Colonic mucosa (tissue), 4 donors: ENCODE measurements around the gene IL5RA. TPM values are rescaled to one million over a fixed set of nuclear protein-coding genes. Genes with fewer than 3 reads are reported as not detected.

ENCODE experiments used
- DNase-seq: peaks from one replicate; pipeline ENCODE4 v3.0.0-alpha.2; 2020
- H3K27ac ChIP-seq: fragments of 200-600 bp; one replicate; pipeline ENCODE4 v1.8.0; 2021
- H3K27me3 ChIP-seq: fragments of 200-600 bp; one replicate; pipeline ENCODE4 v1.8.0; 2021
- H3K36me3 ChIP-seq: fragments of 200-600 bp; one replicate; pipeline ENCODE4 v1.8.0; 2021
- H3K4me1 ChIP-seq: fragments of 200-600 bp; one replicate; pipeline ENCODE4 v1.8.0; 2021; ENCODE audit warnings: mild to moderate bottlenecking
- H3K4me3 ChIP-seq: fragments of 200-600 bp; one replicate; pipeline ENCODE4 v1.8.0; 2021
- H3K9ac ChIP-seq, 2 donors: one replicate each; pipeline ENCODE4 v1.7.0; 2013; ENCODE audit warnings: control low read depth in 2 of 2, low read depth in 2 of 2, low read length in 2 of 2
- H3K9me3 ChIP-seq: fragments of 200-600 bp; one replicate; pipeline ENCODE4 v1.8.0; 2021
- CTCF ChIP-seq: fragments of 200-600 bp; IDR thresholded peaks from one replicate; pipeline ENCODE4 v1.8.0; 2022; ENCODE audit warnings: antibody characterized with exemption, mild to moderate bottlenecking
- intact Hi-C: fragments of 100-400 bp; cut with DNase I; formaldehyde crosslinking; loops from one replicate; pipeline ENCODE4 v1.14.1; 2022
- total RNA-seq, 2 donors: library from RNA; stranded (reverse); fragmentation: NEBNext Ultra II Directional in 1 of 2; extraction: Animal tissue kit (Norgen Biotek cat#: 25700) in 1 of 2; gene quantifications; one replicate each; pipeline ENCODE4 v1.2.1, GENCODE V29; 2021
- donor health status: healthy.
- donor health status: DM: no; HTN: no; CAD: no.
- donor health status: DM: no; HTN: no; CAD: no.

The IL5RA gene
- total RNA-seq, 2 donors from 2014 or later = 0.15 to 0.21 TPM

- Histone ChIP-seq H3K27me3 (no peaks in the 10 kb centered on the region), H3K4me1 (no peaks in the 10 kb centered on the region), H3K9ac (no peak overlapping the region), H3K4me3 (no peak overlapping the region), H3K36me3 (no peaks in the 10 kb centered on the region), H3K9me3 (no peaks in the 10 kb centered on the region), H3K27ac (no peak overlapping the region)
- DNase-seq = no peak
- intact Hi-C loops = no loop called here
- TF ChIP-seq CTCF = no peak
Observed at GRCh38 chr3:3085782-3086181, 24.4 kb downstream of the IL5RA start.

GRCh38 chr3:3084890-3085289 lies 25.3 kb downstream of the IL5RA start:
- no peaks in the 10 kb centered on the region for H3K4me1 ChIP-seq
- no peak overlapping the region for H3K9ac ChIP-seq
- no peak for DNase-seq
- H3K36me3 ChIP-seq = no peaks in the 10 kb centered on the region
- no peak for TF ChIP-seq CTCF
- H3K9me3 ChIP-seq = no peaks in the 10 kb centered on the region
- intact Hi-C loops = no loop called here
- no peaks in the 10 kb centered on the region for H3K27me3 ChIP-seq
- no peak overlapping the region for H3K27ac ChIP-seq
- no peak overlapping the region for H3K4me3 ChIP-seq

- H3K27ac ChIP-seq = no peak overlapping the region
- no peak overlapping the region for H3K4me3 ChIP-seq
- no peaks in the 10 kb centered on the region for H3K9me3 ChIP-seq
- no peaks in the 10 kb centered on the region for H3K27me3 ChIP-seq
- H3K4me1 ChIP-seq = no peaks in the 10 kb centered on the region
- no peak overlapping the region for H3K9ac ChIP-seq
- H3K36me3 ChIP-seq = no peaks in the 10 kb centered on the region
- DNase-seq = no peak
- intact Hi-C loops = no loop called here
- TF ChIP-seq CTCF = no peak
Observed at GRCh38 chr3:3082234-3082924, 27.8 kb downstream of the IL5RA start.

- H3K27ac ChIP-seq = no peak overlapping the region
- no peaks in the 10 kb centered on the region for H3K27me3 ChIP-seq
- DNase-seq = no peak
- H3K4me1 ChIP-seq = no peaks in the 10 kb centered on the region
- H3K9me3 ChIP-seq = no peaks in the 10 kb centered on the region
- intact Hi-C loops = no loop called here
- no peak overlapping the region for H3K9ac ChIP-seq
- no peak overlapping the region for H3K4me3 ChIP-seq
- TF ChIP-seq CTCF = no peak
- no peaks in the 10 kb centered on the region for H3K36me3 ChIP-seq
Observed at GRCh38 chr3:3081381-3082233, 28.6 kb downstream of the IL5RA start.

GRCh38 chr3:3080309-3080708 lies 29.9 kb downstream of the IL5RA start:
- H3K27ac ChIP-seq = no peak overlapping the region
- no peak overlapping the region for H3K4me3 ChIP-seq
- TF ChIP-seq CTCF = no peak
- no peaks in the 10 kb centered on the region for H3K9me3 ChIP-seq
- no peaks in the 10 kb centered on the region for H3K4me1 ChIP-seq
- intact Hi-C loops = no loop called here
- no peak overlapping the region for H3K9ac ChIP-seq
- DNase-seq = no peak
- H3K36me3 ChIP-seq = no peaks in the 10 kb centered on the region
- H3K27me3 ChIP-seq = no peaks in the 10 kb centered on the region
